A549 (cell line): ENCODE measurements around the gene ITPKC. TPM values are rescaled to one million over a fixed set of nuclear protein-coding genes. Genes with fewer than 3 reads are reported as not detected.

Experiments used
- ATAC-seq, 2 experiments: fragments of 200-7000 bp in 1 of 2; fragments of >200 bp in 1 of 2; cut with Nextera tagmentation in 1 of 2; cut with Tn5 transposase in 1 of 2; 3 replicates each; pipeline versions ENCODE4 v1.8.0 to v1.9.1; 2018 to 2020; ENCODE audit warnings: mild to moderate bottlenecking in 1 of 2, moderate library complexity in 1 of 2
- CTCF ChIA-PET: fragments of 300-600 bp; sonication (Branson Sonifier 250); formaldehyde crosslinking; extraction: SDS; loops from one replicate; lab custom pipeline; 2021; ENCODE audit warnings: antibody characterized with exemption, inconsistent platforms; lab: Yijun Ruan, JAX
- POLR2A ChIA-PET: fragments of 350-600 bp; formaldehyde crosslinking; extraction: SDS; loops from one replicate; lab custom pipeline; 2021; ENCODE audit warnings: antibody characterized with exemption, inconsistent platforms; lab: Yijun Ruan, JAX
- DNase-seq, 2 experiments: peaks; one replicate each; pipeline versions ENCODE4 v3.0.0 to v3.0.0-alpha.2; 2011 to 2016; ENCODE audit warnings: low read depth in 1 of 2, low spot score in 1 of 2
- FAIRE-seq: peaks from 2 replicates; lab custom pipeline; 2011; peaks lifted over from hg19 to GRCh38; lab: Jason Lieb, UNC
- H3K27ac ChIP-seq, 2 experiments: fragments of >200 bp; sonication (Bioruptor Twin); formaldehyde crosslinking; 3 replicates each; pipeline ENCODE4 v1.5.1; 2016 to 2017
- H3K4me1 ChIP-seq: fragments of >200 bp; sonication (Bioruptor Twin); formaldehyde crosslinking; 3 replicates; pipeline ENCODE4 v1.6.1; 2016
- H3K4me2 ChIP-seq: fragments of >200 bp; sonication (Bioruptor Twin); formaldehyde crosslinking; 3 replicates; pipeline ENCODE4 v1.6.1; 2016
- H3K4me3 ChIP-seq: fragments of >200 bp; sonication (Bioruptor Twin); formaldehyde crosslinking; 3 replicates; pipeline ENCODE4 v1.5.1; 2016
- H3K9me3 ChIP-seq: fragments of >200 bp; sonication (Bioruptor Twin); formaldehyde crosslinking; 3 replicates; pipeline ENCODE4 v1.6.1; 2016
- BHLHE40 ChIP-seq: IDR thresholded peaks from 2 replicates; pipeline ENCODE4 v1.6.1; 2012; ENCODE audit warnings: low read depth, low read length, inconsistent platforms
- CBX8 ChIP-seq: fragments of 200-600 bp; sonication (generic); IDR thresholded peaks from 2 replicates; pipeline ENCODE4 v1.6.1; 2016
- CHD2 ChIP-seq: fragments of 150-350 bp; IDR thresholded peaks from 2 replicates; pipeline ENCODE4 v1.6.1; 2014; ENCODE audit warnings: low read length; ENCODE audit not compliant: partially characterized antibody
- EHF ChIP-seq: fragments of 250-450 bp; sonication (Bioruptor Pico); IDR thresholded peaks from 2 replicates; pipeline ENCODE4 v1.5.0; 2020; ENCODE audit warnings: mild to moderate bottlenecking
- ELK1 ChIP-seq: fragments of 150-350 bp; IDR thresholded peaks from 2 replicates; pipeline ENCODE4 v1.6.1; 2014; ENCODE audit warnings: low read depth, mild to moderate bottlenecking, low read length
- ESRRA ChIP-seq: fragments of 150-350 bp; IDR thresholded peaks from 2 replicates; pipeline ENCODE4 v1.6.1; 2014; ENCODE audit warnings: mild to moderate bottlenecking, low read length, borderline replicate concordance
- FOSL2 ChIP-seq, 2 experiments: fragments of 450-650 bp in 1 of 2; fragments of >200 bp in 1 of 2; sonication (Bioruptor Twin) in 1 of 2; formaldehyde crosslinking; IDR thresholded peaks; 2 replicates each; pipeline versions ENCODE4 v1.5.0 to v1.6.1; 2016 to 2020; ENCODE audit warnings: mild to moderate bottlenecking in 1 of 2, moderate library complexity in 1 of 2
- GATA3 ChIP-seq: IDR thresholded peaks from 2 replicates; pipeline ENCODE4 v1.6.1; 2012; ENCODE audit warnings: borderline replicate concordance
- HDAC2 ChIP-seq: fragments of 200-600 bp; sonication (generic); IDR thresholded peaks from 2 replicates; pipeline ENCODE4 v1.6.1; 2016
- HES2 ChIP-seq: fragments of >200 bp; sonication (Bioruptor Twin); formaldehyde crosslinking; IDR thresholded peaks from 2 replicates; pipeline ENCODE4 v1.6.1; 2016
- HEYL ChIP-seq: fragments of 250-450 bp; sonication (Bioruptor Pico); IDR thresholded peaks from 2 replicates; pipeline ENCODE4 v1.8.0; 2021; ENCODE audit warnings: mild to moderate bottlenecking, moderate library complexity
- HMGXB4 ChIP-seq: fragments of 250-450 bp; sonication (Bioruptor Pico); IDR thresholded peaks from 2 replicates; pipeline ENCODE4 v1.5.0; 2021; ENCODE audit warnings: mild to moderate bottlenecking, moderate library complexity, borderline replicate concordance
- HOXB13 ChIP-seq: fragments of 250-450 bp; sonication (Bioruptor Pico); IDR thresholded peaks from 2 replicates; pipeline ENCODE4 v1.5.0; 2020; ENCODE audit warnings: low read depth, mild to moderate bottlenecking, moderate library complexity
- KDM5A ChIP-seq: fragments of 200-600 bp; sonication (generic); IDR thresholded peaks from 2 replicates; pipeline ENCODE4 v1.6.1; 2016; ENCODE audit warnings: antibody characterized with exemption, mild to moderate bottlenecking
- MAZ ChIP-seq: fragments of 150-350 bp; IDR thresholded peaks from 2 replicates; pipeline ENCODE4 v1.6.1; 2014; ENCODE audit warnings: antibody characterized with exemption, low read depth, low read length, borderline replicate concordance
- NPAS2 ChIP-seq: fragments of 250-450 bp; sonication (Bioruptor Pico); IDR thresholded peaks from 2 replicates; pipeline ENCODE4 v1.8.0; 2022; ENCODE audit warnings: mild to moderate bottlenecking, moderate library complexity, borderline replicate concordance
- NR3C1 ChIP-seq: fragments of >200 bp; sonication (Bioruptor Twin); formaldehyde crosslinking; IDR thresholded peaks from 3 replicates; pipeline ENCODE4 v1.6.1; 2017
- PHF8 ChIP-seq: fragments of 200-600 bp; sonication (generic); IDR thresholded peaks from 2 replicates; pipeline ENCODE4 v1.6.1; 2016; ENCODE audit warnings: low read depth, mild to moderate bottlenecking, antibody characterized with exemption, moderate library complexity, borderline replicate concordance
- POLR2AphosphoS2 ChIP-seq: conservative IDR thresholded peaks from 2 replicates; pipeline ENCODE4 v1.6.1; 2012; ENCODE audit warnings: low read length, improper control_type of control experiment, inconsistent platforms
- RAD21 ChIP-seq, 2 experiments: fragments of >200 bp in 1 of 2; sonication (Bioruptor Twin) in 1 of 2; formaldehyde crosslinking in 1 of 2; IDR thresholded peaks in 1 of 2; conservative IDR thresholded peaks in 1 of 2; 2 replicates in 1 of 2; 3 replicates in 1 of 2; pipeline ENCODE4 v1.6.1; 2012 to 2018; ENCODE audit warnings: inconsistent platforms in 1 of 2
- REST ChIP-seq: fragments of 200-600 bp; sonication (generic); IDR thresholded peaks from 2 replicates; pipeline ENCODE4 v1.6.1; 2016; ENCODE audit warnings: antibody characterized with exemption, mild to moderate bottlenecking, moderate library complexity
- ZNF302 ChIP-seq: fragments of 250-450 bp; sonication (Bioruptor Pico); IDR thresholded peaks from 2 replicates; pipeline ENCODE4 v1.9.0; 2021; ENCODE audit warnings: inconsistent platforms, mild to moderate bottlenecking, moderate library complexity
- ZSCAN20 ChIP-seq: fragments of 250-450 bp; sonication (Bioruptor Pico); IDR thresholded peaks from 2 replicates; pipeline ENCODE4 v1.8.0; 2022; ENCODE audit warnings: mild to moderate bottlenecking, moderate library complexity
- WGBS: methylation state at CpG from one replicate; pipeline ENCODE4 v1.1.6; 2017; ENCODE audit errors: missing lambda C conversion rate; 5-methylcytosine and 5-hydroxymethylcytosine counted together
- polyA minus RNA-seq: library from RNA; depleted of rRNA, polyadenylated mRNA; stranded (reverse); fragments of >200 nt; gene quantifications from 2 replicates; pipeline ENCODE4 v1.2.3, GENCODE V29; 2011; rRNA and poly(A)+ RNA removed
- polyA plus RNA-seq, 4 experiments: library from polyadenylated mRNA; depleted of rRNA in 3 of 4; stranded (reverse); fragments of >200 nt; fragmentation: RNase III in 1 of 4; extraction: RNeasy Plus Mini Kit Qiagen cat#74134 plus additional on column Dnase treatment in 1 of 4; gene quantifications; 2 replicates in 3 of 4; 3 replicates in 1 of 4; pipeline ENCODE4 v1.2.3, GENCODE V29; 2011 to 2017
- TF ChIP-seq, protein P1 (sequence below): IDR thresholded peaks from 2 replicates; pipeline ENCODE4 v1.6.1; 2012
- TF ChIP-seq, protein P2 (sequence below): fragments of >200 bp; sonication (Bioruptor Twin); formaldehyde crosslinking; IDR thresholded peaks from 3 replicates; pipeline ENCODE4 v1.5.1; 2016
- TF ChIP-seq, protein P3 (sequence below): IDR thresholded peaks from 2 replicates; pipeline ENCODE4 v1.6.1; 2012

The ITPKC gene
- polyA plus RNA-seq (2011; rRNA removed): 6.5 and 8.7 TPM in 2 replicates
- polyA plus RNA-seq (2012; cell fraction: cytosol; rRNA removed): 6.6 and 7.7 TPM in 2 replicates
- polyA plus RNA-seq (2012; cell fraction: nucleus; rRNA removed): 10.7 and 10.9 TPM in 2 replicates
- polyA plus RNA-seq (2017; fragmentation: RNase III; extraction: RNeasy Plus Mini Kit Qiagen cat#74134 plus additional on column Dnase treatment): 7.9 to 8.6 TPM (median 8.1 TPM) in 3 replicates
- 13.8 and 14.2 TPM in 2 replicates for polyA minus RNA-seq

DNA sequence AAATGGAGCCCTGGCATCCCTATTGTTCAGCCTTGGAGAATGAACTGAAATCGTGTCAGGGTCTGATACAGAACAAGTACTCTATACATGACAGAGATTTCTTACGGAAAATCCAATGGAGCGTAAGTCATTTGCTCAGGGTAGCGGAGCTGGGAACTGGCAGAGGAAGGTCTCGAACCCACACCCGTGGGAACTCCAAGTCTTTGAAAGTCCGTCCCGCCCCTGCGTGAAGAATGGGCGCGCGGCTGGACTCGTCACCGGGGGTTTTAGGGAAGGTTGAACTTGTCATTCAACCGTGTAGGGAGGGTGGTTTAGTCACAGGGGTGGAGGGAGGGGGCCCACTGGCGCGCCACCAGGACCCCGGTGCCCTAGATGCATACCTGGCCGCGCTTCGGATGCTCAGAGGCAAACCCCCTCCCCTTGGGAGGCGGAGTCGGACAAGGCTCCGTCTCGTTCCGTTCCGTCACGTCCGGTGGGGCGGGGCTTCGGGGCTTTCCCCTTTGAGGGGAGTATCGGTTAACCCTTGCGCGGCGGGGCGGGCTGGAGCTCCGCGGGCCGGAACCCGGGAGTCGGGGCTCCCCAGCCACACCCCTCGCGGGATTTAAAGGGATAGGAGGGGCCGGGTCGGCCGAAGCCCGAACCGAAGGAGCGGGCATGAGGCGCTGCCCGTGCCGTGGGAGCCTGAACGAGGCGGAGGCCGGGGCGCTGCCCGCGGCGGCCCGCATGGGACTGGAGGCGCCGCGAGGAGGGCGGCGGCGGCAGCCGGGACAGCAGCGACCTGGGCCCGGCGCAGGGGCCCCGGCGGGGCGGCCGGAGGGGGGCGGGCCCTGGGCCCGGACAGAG is at the start of gene ITPKC, which contains the start of gene COQ8B:
Gene ITPKC (plus strand): TSS at position 631 of the 843 bp plus-strand sequence. CDS start 24 bp downstream, at position 655.
Gene COQ8B (minus strand): TSS at position 405 of the 843 bp plus-strand sequence. CDS start 2,254 bp downstream, outside the sequence.
- POLR2A ChIA-PET: interaction anchor here (0.6 to 2.4 kb wide), 24 partner anchors 12 to 1144 kb away, joined by 3 to 71 read pairs (median 4); partner anchors contain the start of genes ACTMAP, B9D2, EGLN2 and NUMBL
- TF ChIP-seq, protein P1, sequence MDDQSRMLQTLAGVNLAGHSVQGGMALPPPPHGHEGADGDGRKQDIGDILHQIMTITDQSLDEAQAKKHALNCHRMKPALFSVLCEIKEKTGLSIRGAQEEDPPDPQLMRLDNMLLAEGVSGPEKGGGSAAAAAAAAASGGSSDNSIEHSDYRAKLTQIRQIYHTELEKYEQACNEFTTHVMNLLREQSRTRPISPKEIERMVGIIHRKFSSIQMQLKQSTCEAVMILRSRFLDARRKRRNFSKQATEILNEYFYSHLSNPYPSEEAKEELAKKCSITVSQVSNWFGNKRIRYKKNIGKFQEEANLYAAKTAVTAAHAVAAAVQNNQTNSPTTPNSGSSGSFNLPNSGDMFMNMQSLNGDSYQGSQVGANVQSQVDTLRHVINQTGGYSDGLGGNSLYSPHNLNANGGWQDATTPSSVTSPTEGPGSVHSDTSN: peak; percentile 81
- TF ChIP-seq REST (peak; percentile 29; the same call in 1 of the 2 replicates), ESRRA (no peak), HEYL (peak; percentile 89; the same call in 1 of the 2 replicates), CHD2 (peak; percentile 65), EHF (CRISPR knock-in tag) (peak; percentile 82; the same call in 1 of the 2 replicates), ZNF302 (no peak), CBX8 (no peak), ZSCAN20 (CRISPR knock-in tag) (no peak), HMGXB4 (no peak), RAD21 (conservative IDR thresholded peaks at IDR 0.05 in 1 of 2, IDR thresholded peaks at IDR 0.05 in 1 of 2) (peak in 1 of 2 experiments; percentile 14; a peak in 2 of 5 replicates), HOXB13 (CRISPR knock-in tag) (no peak), ELK1 (no peak), KDM5A (no peak), PHF8 (peak; percentile 46; the same call in 1 of the 2 replicates), POLR2AphosphoS2 (no peak), BHLHE40 (0 out of 2 replicates have a peak, but pooled peaks have one; percentile 4), MAZ (peak; percentile 96), NPAS2 (CRISPR knock-in tag) (no peak), FOSL2 (IDR thresholded peaks at IDR 0.05) (no peak), FOSL2 (CRISPR knock-in tag; IDR thresholded peaks at IDR 0.05) (peak; percentile 35; the same call in 1 of the 2 replicates), HDAC2 (no peak), HES2 (no peak), GATA3 (peak; percentile 60; the same call in 1 of the 2 replicates), NR3C1 (no peak)
- TF ChIP-seq, protein P2, sequence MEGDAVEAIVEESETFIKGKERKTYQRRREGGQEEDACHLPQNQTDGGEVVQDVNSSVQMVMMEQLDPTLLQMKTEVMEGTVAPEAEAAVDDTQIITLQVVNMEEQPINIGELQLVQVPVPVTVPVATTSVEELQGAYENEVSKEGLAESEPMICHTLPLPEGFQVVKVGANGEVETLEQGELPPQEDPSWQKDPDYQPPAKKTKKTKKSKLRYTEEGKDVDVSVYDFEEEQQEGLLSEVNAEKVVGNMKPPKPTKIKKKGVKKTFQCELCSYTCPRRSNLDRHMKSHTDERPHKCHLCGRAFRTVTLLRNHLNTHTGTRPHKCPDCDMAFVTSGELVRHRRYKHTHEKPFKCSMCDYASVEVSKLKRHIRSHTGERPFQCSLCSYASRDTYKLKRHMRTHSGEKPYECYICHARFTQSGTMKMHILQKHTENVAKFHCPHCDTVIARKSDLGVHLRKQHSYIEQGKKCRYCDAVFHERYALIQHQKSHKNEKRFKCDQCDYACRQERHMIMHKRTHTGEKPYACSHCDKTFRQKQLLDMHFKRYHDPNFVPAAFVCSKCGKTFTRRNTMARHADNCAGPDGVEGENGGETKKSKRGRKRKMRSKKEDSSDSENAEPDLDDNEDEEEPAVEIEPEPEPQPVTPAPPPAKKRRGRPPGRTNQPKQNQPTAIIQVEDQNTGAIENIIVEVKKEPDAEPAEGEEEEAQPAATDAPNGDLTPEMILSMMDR: no peak
- TF ChIP-seq, protein P3, sequence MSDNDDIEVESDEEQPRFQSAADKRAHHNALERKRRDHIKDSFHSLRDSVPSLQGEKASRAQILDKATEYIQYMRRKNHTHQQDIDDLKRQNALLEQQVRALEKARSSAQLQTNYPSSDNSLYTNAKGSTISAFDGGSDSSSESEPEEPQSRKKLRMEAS: no peak; the same call in 1 of the 2 replicates

More for the DNA sequence above, at the start of gene ITPKC, which contains the start of gene COQ8B:
- Histone ChIP-seq H3K4me1 (peaks cover 33% of the 10 kb centered on the region), H3K4me2 (peak within 1 kb of the TSS; percentile 95), H3K4me3 (peak within 1 kb of the TSS; percentile 64), H3K27ac (peak within 1 kb of the TSS; percentile 88 to 93), H3K9me3 (no peaks in the 10 kb centered on the region)
- CTCF ChIA-PET: interaction anchor here (0.6 to 2.4 kb wide), 18 partner anchors 9 to 546 kb away, joined by 3 to 23 read pairs (median 3); partner anchors contain the start of gene EGLN2
- WGBS: under 1% methylated on average over 56 of the region's 76 CpGs
- FAIRE-seq: peak; percentile 95
- peak; percentile 99 to 100 for DNase-seq
- ATAC-seq: peak; percentile 45 to 61
